ENCODE measurements around the gene UFSP1. TPM values are rescaled to one million over a fixed set of nuclear protein-coding genes. Genes with fewer than 3 reads are reported as not detected.

The UFSP1 gene
- total RNA-seq, 1 experiment from 2014 or later = 4.8 TPM

DNA sequence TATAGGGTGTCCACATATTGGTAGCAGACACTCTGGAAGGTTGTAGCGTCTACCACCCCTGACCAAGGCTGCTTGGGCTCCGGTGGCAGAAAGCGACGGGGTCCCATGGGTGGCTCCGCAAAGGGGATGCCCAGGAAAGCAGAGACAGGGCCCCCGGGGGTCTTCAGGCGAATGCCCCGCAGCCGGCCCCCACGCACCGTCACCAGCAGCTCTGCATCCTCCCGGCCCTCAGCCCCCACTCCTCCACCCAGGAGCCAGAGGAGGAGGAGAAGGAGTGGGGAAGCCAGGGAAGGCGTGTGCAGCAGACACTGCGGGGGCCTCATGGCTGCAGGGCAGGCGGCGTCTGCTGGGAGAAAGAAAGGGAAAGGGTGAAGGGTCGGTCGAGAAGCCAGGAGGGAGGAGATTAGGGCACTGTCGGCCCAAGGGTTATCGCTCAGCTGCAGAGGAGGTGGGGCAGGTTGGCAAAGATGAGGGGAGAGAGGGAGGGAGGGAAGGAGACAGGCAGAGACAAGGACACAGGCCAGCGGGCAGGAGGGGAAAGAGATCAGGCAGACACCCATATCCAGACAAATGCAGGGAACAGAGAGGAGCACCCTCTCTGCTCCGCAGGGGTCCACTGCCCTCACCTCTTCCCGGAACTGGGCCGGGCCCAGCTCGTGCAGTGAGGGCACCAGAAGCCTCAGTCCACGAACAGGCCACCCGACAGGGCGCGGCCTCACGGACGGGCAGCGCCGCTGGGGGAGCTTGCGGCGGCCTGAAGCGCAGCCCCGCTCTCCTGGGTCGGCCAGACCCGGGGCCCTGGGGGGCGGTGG, 4.6 kb upstream of the UFSP1 start:
- TF ChIP-seq, protein P1, sequence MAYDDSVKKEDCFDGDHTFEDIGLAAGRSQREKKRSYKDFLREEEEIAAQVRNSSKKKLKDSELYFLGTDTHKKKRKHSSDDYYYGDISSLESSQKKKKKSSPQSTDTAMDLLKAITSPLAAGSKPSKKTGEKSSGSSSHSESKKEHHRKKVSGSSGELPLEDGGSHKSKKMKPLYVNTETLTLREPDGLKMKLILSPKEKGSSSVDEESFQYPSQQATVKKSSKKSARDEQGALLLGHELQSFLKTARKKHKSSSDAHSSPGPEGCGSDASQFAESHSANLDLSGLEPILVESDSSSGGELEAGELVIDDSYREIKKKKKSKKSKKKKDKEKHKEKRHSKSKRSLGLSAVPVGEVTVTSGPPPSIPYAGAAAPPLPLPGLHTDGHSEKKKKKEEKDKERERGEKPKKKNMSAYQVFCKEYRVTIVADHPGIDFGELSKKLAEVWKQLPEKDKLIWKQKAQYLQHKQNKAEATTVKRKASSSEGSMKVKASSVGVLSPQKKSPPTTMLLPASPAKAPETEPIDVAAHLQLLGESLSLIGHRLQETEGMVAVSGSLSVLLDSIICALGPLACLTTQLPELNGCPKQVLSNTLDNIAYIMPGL (CRISPR knock-in tag; IDR thresholded peaks at IDR 0.05) = 0 out of 2 replicates have a peak, but pooled peaks have one; percentile 7
- TF ChIP-seq, protein P2, sequence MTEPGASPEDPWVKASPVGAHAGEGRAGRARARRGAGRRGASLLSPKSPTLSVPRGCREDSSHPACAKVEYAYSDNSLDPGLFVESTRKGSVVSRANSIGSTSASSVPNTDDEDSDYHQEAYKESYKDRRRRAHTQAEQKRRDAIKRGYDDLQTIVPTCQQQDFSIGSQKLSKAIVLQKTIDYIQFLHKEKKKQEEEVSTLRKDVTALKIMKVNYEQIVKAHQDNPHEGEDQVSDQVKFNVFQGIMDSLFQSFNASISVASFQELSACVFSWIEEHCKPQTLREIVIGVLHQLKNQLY (CRISPR knock-in tag; IDR thresholded peaks at IDR 0.05) = no peak
- TF ChIP-seq, protein P3, sequence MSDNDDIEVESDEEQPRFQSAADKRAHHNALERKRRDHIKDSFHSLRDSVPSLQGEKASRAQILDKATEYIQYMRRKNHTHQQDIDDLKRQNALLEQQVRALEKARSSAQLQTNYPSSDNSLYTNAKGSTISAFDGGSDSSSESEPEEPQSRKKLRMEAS (CRISPR knock-in tag; IDR thresholded peaks at IDR 0.05) = no peak
- TF ChIP-seq, protein P4, sequence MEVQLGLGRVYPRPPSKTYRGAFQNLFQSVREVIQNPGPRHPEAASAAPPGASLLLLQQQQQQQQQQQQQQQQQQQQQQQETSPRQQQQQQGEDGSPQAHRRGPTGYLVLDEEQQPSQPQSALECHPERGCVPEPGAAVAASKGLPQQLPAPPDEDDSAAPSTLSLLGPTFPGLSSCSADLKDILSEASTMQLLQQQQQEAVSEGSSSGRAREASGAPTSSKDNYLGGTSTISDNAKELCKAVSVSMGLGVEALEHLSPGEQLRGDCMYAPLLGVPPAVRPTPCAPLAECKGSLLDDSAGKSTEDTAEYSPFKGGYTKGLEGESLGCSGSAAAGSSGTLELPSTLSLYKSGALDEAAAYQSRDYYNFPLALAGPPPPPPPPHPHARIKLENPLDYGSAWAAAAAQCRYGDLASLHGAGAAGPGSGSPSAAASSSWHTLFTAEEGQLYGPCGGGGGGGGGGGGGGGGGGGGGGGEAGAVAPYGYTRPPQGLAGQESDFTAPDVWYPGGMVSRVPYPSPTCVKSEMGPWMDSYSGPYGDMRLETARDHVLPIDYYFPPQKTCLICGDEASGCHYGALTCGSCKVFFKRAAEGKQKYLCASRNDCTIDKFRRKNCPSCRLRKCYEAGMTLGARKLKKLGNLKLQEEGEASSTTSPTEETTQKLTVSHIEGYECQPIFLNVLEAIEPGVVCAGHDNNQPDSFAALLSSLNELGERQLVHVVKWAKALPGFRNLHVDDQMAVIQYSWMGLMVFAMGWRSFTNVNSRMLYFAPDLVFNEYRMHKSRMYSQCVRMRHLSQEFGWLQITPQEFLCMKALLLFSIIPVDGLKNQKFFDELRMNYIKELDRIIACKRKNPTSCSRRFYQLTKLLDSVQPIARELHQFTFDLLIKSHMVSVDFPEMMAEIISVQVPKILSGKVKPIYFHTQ (CRISPR knock-in tag; IDR thresholded peaks at IDR 0.05) = no peak
- Mint-ChIP-seq H3K9me3 (no peaks in the 10 kb centered on the region), H3K4me1 (peaks cover 32% of the 10 kb centered on the region), H3K27me3 (ENCODE audit: low read depth) (peaks cover 31% of the 10 kb centered on the region), H3K4me3 (peak overlapping the region; percentile 58), H3K36me3 (no peaks in the 10 kb centered on the region), H3K27ac (no peak overlapping the region)
- CTCF ChIA-PET = interaction anchor here (0.5 to 3.2 kb wide), 26 partner anchors 19 to 350 kb away, joined by 3 to 30 read pairs (median 5); partner anchors contain the start of genes MUC3A, PLOD3, POP7 and SRRT
- POLR2A ChIA-PET = interaction anchor here (1.4 kb wide), 1 partner anchor 72 kb away, joined by 4 read pairs; no protein-coding TSS in a partner anchor
- DNase-seq (ENCODE audit: low spot score) (no peak), ATAC-seq (no peak)

DNA sequence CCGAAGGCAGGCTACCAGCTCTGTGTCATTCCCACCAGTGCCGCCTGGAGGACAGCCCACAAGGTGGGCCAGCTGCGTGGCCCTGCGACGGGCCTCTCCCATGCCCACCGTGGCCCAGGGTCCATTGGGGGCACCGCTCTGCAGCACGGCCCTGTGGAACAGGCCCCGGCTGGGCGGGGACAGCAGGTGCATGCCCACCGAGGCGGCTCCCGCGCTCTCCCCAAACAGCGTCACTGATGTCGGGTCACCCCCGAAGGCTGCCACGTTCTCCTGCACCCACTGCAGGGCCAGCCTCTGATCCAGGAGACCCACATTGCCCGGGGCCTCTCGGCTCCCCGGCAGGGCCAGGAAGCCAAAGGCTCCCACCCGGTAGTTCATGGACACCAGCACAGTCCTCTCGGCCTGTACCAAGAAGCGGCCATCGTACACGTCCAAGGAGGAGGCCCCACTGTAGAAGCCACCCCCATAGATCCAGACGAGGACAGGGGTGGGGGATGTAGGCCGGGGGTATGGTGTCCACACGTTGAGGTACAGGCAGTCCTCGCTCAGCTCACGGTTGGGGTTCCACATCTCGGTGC, 3.9 kb upstream of the UFSP1 start:
- ATAC-seq (no peak), DNase-seq (ENCODE audit: low spot score) (no peak)
- Mint-ChIP-seq H3K9me3 (no peaks in the 10 kb centered on the region), H3K4me1 (peaks cover 35% of the 10 kb centered on the region), H3K27me3 (ENCODE audit: low read depth) (peaks cover 29% of the 10 kb centered on the region), H3K36me3 (peaks cover 3% of the 10 kb centered on the region), H3K4me3 (peak overlapping the region; percentile 8; the same call in 1 of the 2 replicates), H3K27ac (no peak overlapping the region)
- CTCF ChIA-PET = interaction anchor here (0.6 to 3.2 kb wide), 9 partner anchors 58 to 324 kb away, joined by 3 to 30 read pairs (median 8); partner anchors contain the start of genes MUC3A, PLOD3, POP7 and ZNHIT1
- TF ChIP-seq NFE2L1 (CRISPR knock-in tag; IDR thresholded peaks at IDR 0.05) = no peak
- TF ChIP-seq, protein P5, sequence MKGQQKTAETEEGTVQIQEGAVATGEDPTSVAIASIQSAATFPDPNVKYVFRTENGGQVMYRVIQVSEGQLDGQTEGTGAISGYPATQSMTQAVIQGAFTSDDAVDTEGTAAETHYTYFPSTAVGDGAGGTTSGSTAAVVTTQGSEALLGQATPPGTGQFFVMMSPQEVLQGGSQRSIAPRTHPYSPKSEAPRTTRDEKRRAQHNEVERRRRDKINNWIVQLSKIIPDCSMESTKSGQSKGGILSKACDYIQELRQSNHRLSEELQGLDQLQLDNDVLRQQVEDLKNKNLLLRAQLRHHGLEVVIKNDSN (CRISPR knock-in tag; IDR thresholded peaks at IDR 0.05) = no peak
- POLR2A ChIA-PET = no interaction called here

DNA sequence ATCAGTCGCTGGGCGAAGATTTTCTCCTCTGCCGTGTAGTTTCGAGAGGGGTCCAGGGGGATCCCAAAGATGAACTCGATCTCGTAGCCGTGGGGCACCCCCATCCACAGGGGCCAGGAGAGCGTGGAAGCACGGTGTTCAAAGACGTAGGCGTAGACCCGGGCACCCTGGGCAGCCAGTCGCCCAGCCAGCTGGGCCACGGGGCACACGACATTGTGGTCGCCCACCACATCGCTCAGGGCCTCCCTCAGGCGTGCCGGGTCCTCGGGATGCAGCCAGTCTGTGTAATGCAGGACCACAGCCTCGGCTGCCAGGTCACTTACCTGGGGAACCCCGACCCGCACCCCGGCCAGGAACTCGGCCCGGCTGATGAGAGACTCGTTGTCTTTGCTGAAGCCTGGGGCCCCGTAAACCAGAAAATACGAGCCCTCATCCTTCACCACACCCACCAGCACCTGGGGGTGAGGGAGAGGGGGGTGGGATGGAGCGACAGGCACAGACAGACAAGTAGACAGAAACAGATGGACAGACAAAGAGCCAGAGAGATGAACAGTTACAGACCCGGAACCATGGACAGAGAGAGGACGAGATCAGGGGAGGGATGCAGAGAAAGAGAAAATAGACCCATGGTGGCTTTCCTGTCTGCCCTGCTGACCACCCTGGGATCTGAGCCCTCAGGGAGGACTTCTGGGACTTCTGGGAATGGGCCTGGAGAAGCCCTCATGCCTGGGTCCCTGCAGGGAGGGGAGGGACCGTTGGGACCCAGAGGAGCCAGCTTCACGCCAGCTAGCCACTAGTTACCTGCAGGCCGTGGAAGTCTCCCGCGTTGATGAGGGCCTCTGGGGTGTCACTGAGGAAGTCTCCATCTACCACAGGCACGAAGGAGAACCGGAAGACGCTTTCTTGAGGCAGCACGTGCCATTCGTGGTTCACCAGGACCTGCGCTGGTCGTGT, 3.1 kb upstream of the UFSP1 start:
- CTCF ChIA-PET = interaction anchor here (1.2 to 3.2 kb wide), 3 partner anchors 58 to 73 kb away, joined by 3 to 30 read pairs (median 10); partner anchors contain the start of gene MUC3A
- TF ChIP-seq GRHL2 (CRISPR knock-in tag; IDR thresholded peaks at IDR 0.05; ENCODE audit: insufficient replicate concordance, severe bottlenecking) = no peak
- no peak for TF ChIP-seq NR2C2 (CRISPR knock-in tag; IDR thresholded peaks at IDR 0.05)
- TF ChIP-seq, protein P2 (CRISPR knock-in tag; IDR thresholded peaks at IDR 0.05) = no peak
- TF ChIP-seq TP53 (CRISPR knock-in tag; IDR thresholded peaks at IDR 0.05) = no peak
- TF ChIP-seq MYBL2 (CRISPR knock-in tag; IDR thresholded peaks at IDR 0.05) = no peak
- TF ChIP-seq FOXJ3 (CRISPR knock-in tag; IDR thresholded peaks at IDR 0.05; ENCODE audit: borderline replicate concordance) = no peak
- TF ChIP-seq, protein P6, sequence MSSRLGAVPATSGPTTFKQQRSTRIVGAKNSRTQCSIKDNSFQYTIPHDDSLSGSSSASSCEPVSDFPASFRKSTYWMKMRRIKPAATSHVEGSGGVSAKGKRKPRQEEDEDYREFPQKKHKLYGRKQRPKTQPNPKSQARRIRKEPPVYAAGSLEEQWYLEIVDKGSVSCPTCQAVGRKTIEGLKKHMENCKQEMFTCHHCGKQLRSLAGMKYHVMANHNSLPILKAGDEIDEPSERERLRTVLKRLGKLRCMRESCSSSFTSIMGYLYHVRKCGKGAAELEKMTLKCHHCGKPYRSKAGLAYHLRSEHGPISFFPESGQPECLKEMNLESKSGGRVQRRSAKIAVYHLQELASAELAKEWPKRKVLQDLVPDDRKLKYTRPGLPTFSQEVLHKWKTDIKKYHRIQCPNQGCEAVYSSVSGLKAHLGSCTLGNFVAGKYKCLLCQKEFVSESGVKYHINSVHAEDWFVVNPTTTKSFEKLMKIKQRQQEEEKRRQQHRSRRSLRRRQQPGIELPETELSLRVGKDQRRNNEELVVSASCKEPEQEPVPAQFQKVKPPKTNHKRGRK (CRISPR knock-in tag; IDR thresholded peaks at IDR 0.05; ENCODE audit: borderline replicate concordance) = no peak
- TF ChIP-seq, protein P7, sequence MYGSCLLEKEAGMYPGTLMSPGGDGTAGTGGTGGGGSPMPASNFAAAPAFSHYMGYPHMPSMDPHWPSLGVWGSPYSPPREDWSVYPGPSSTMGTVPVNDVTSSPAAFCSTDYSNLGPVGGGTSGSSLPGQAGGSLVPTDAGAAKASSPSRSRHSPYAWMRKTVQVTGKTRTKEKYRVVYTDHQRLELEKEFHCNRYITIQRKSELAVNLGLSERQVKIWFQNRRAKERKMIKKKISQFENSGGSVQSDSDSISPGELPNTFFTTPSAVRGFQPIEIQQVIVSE (CRISPR knock-in tag; IDR thresholded peaks at IDR 0.05; ENCODE audit: borderline replicate concordance) = no peak
- no peak for TF ChIP-seq FOXK1 (CRISPR knock-in tag; IDR thresholded peaks at IDR 0.05)
- TF ChIP-seq ZNF219 (CRISPR knock-in tag; IDR thresholded peaks at IDR 0.05; ENCODE audit: borderline replicate concordance) = no peak

More for the DNA sequence above, 3.1 kb upstream of the UFSP1 start:
- Mint-ChIP-seq H3K4me1 (peaks cover 38% of the 10 kb centered on the region), H3K27me3 (ENCODE audit: low read depth) (peaks cover 24% of the 10 kb centered on the region), H3K4me3 (peak overlapping the region; percentile 6), H3K36me3 (peaks cover 10% of the 10 kb centered on the region), H3K9me3 (no peaks in the 10 kb centered on the region), H3K27ac (no peak overlapping the region)
- POLR2A ChIA-PET = no interaction called here
- no peak for ATAC-seq
- DNase-seq (ENCODE audit: low spot score) = no peak
